Midbrain (tissue), 1 donor: ENCODE results near the gene PGLYRP1.

Experiments
- DNase-seq: peaks from one replicate; lab custom pipeline; 2025; lab: John Stamatoyannopoulos, UW

The PGLYRP1 gene

DNA sequence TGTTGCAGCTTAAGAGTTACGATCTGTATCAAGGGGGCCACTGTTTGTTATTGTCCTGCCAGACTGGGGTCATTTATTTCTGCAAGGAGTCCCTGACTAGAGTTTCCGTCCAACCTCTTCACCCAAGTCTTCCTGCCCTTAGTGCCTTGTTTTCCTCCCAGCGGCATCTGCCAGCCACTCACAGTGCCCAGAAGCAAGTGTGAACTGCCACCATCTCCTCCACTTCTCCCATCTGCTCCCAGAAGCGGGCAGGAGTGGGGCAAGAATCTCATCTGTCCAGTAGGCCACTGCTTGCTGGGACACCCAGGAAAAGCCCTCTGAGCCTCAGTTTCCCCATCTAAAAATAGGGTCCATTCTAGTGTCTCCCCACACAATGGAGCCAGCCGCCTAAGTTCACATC is 53.2 kb downstream of the PGLYRP1 start:
- DNase-seq = no peak
